WTC11 (cell line): ENCODE results near the gene NRXN2. TPM values are rescaled to one million over a fixed set of nuclear protein-coding genes. Genes with fewer than 3 reads are reported as not detected.
A peak's percentile ranks its signal among the peaks of the same experiment; 100 is the strongest.

Experiments
- ATAC-seq: fragments of 200-7000 bp; cut with Tn5 transposase; 2 replicates; pipeline ENCODE4 v1.10.0; 2021; ENCODE audit warnings: mild to moderate bottlenecking, moderate library complexity
- CTCF ChIA-PET: fragments of 300-600 bp; sonication (Branson Sonifier 250); formaldehyde crosslinking; loops from one replicate; lab custom pipeline; 2021; ENCODE audit warnings: antibody characterized with exemption; lab: Charles Lee
- POLR2A ChIA-PET: fragments of 350-600 bp; sonication (Branson Sonifier 250); formaldehyde crosslinking; loops from one replicate; lab custom pipeline; 2021; ENCODE audit warnings: antibody characterized with exemption; lab: Charles Lee
- DNase-seq: peaks from one replicate; pipeline ENCODE4 v3.0.0; 2021; ENCODE audit warnings: low spot score
- H3K27ac Mint-ChIP-seq: 2 replicates; pipeline ENCODE4 v1.8.0; 2021; ENCODE audit warnings: mixed read lengths
- H3K27me3 Mint-ChIP-seq: 2 replicates; pipeline ENCODE4 v1.8.0; 2021; ENCODE audit warnings: low read depth, mild to moderate bottlenecking, moderate library complexity, mixed read lengths
- H3K36me3 Mint-ChIP-seq: 2 replicates; pipeline ENCODE4 v1.8.0; 2021; ENCODE audit warnings: mixed read lengths
- H3K4me1 Mint-ChIP-seq: 2 replicates; pipeline ENCODE4 v1.8.0; 2022; ENCODE audit warnings: mixed read lengths
- H3K4me3 Mint-ChIP-seq: 2 replicates; pipeline ENCODE4 v1.8.0; 2021; ENCODE audit warnings: mild to moderate bottlenecking, moderate library complexity, mixed read lengths
- H3K9me3 Mint-ChIP-seq: 2 replicates; pipeline ENCODE4 v1.8.0; 2021; ENCODE audit warnings: mixed read lengths
- CBFB ChIP-seq: sonication (generic); formaldehyde crosslinking; IDR thresholded peaks from 2 replicates; pipeline ENCODE4 v1.8.1; 2022; ENCODE audit warnings: mild to moderate bottlenecking, low read depth, missing genetic modification reagents
- CREB1 ChIP-seq: sonication (generic); formaldehyde crosslinking; IDR thresholded peaks from 2 replicates; pipeline ENCODE4 v1.8.0; 2023; ENCODE audit warnings: mild to moderate bottlenecking, missing genetic modification reagents
- ESRRA ChIP-seq: sonication (generic); formaldehyde crosslinking; IDR thresholded peaks from 2 replicates; pipeline ENCODE4 v1.8.1; 2022; ENCODE audit warnings: mild to moderate bottlenecking, missing genetic modification reagents, borderline replicate concordance
- ETV6 ChIP-seq: sonication (generic); formaldehyde crosslinking; IDR thresholded peaks from 2 replicates; pipeline ENCODE4 v1.8.1; 2022; ENCODE audit warnings: mild to moderate bottlenecking, missing genetic modification reagents
- FOXJ3 ChIP-seq: sonication (generic); formaldehyde crosslinking; IDR thresholded peaks from 2 replicates; pipeline ENCODE4 v1.9.0; 2021; ENCODE audit warnings: missing genetic modification reagents, mild to moderate bottlenecking, borderline replicate concordance
- FOXK1 ChIP-seq: sonication (generic); formaldehyde crosslinking; IDR thresholded peaks from 2 replicates; pipeline ENCODE4 v1.8.0; 2022; ENCODE audit warnings: mild to moderate bottlenecking, moderate library complexity, missing genetic modification reagents
- GRHL2 ChIP-seq: fragments of 250-450 bp; sonication (Bioruptor Pico); IDR thresholded peaks from 2 replicates; pipeline ENCODE4 v1.8.0; 2022; ENCODE audit warnings: mild to moderate bottlenecking, moderate library complexity; ENCODE audit not compliant: insufficient replicate concordance, severe bottlenecking
- NFATC4 ChIP-seq: fragments of 250-450 bp; sonication (Bioruptor Pico); IDR thresholded peaks from 2 replicates; pipeline ENCODE4 v1.9.0; 2021; ENCODE audit warnings: mild to moderate bottlenecking
- NFE2L1 ChIP-seq: sonication (generic); formaldehyde crosslinking; IDR thresholded peaks from 2 replicates; pipeline ENCODE4 v1.8.1; 2023; ENCODE audit warnings: missing genetic modification reagents
- SOX15 ChIP-seq: fragments of 250-450 bp; sonication (Bioruptor Pico); IDR thresholded peaks from 2 replicates; pipeline ENCODE4 v1.9.0; 2021; ENCODE audit warnings: mild to moderate bottlenecking
- ZBTB21 ChIP-seq: sonication (generic); formaldehyde crosslinking; IDR thresholded peaks from 2 replicates; pipeline ENCODE4 v1.8.1; 2023; ENCODE audit warnings: mild to moderate bottlenecking, missing genetic modification reagents, borderline replicate concordance
- ZNF219 ChIP-seq: sonication (generic); formaldehyde crosslinking; IDR thresholded peaks from 2 replicates; pipeline ENCODE4 v1.8.0; 2023; ENCODE audit warnings: missing genetic modification reagents, mild to moderate bottlenecking, borderline replicate concordance
- ZNF396 ChIP-seq: fragments of 250-450 bp; sonication (Bioruptor Pico); IDR thresholded peaks from 2 replicates; pipeline ENCODE4 v1.8.0; 2021; ENCODE audit warnings: mild to moderate bottlenecking, moderate library complexity, borderline replicate concordance
- ZNF416 ChIP-seq: fragments of 250-450 bp; sonication (Bioruptor Pico); IDR thresholded peaks from 2 replicates; pipeline ENCODE4 v1.9.0; 2021; ENCODE audit warnings: mild to moderate bottlenecking, inconsistent platforms
- total RNA-seq: library from RNA; stranded (reverse); gene quantifications from 3 replicates; pipeline ENCODE4 v1.2.3, GENCODE V29; 2021
- TF ChIP-seq, protein P1 (sequence below): sonication (generic); formaldehyde crosslinking; IDR thresholded peaks from 2 replicates; pipeline ENCODE4 v1.8.1; 2022; ENCODE audit warnings: missing genetic modification reagents, borderline replicate concordance
- TF ChIP-seq, protein P2 (sequence below): sonication (generic); formaldehyde crosslinking; IDR thresholded peaks from 2 replicates; pipeline ENCODE4 v1.8.1; 2023; ENCODE audit warnings: mild to moderate bottlenecking, missing genetic modification reagents
- TF ChIP-seq, protein P3 (sequence below): sonication (generic); formaldehyde crosslinking; IDR thresholded peaks from 2 replicates; pipeline ENCODE4 v1.8.0; 2022; ENCODE audit warnings: mild to moderate bottlenecking, missing genetic modification reagents
- TF ChIP-seq, protein P4 (sequence below): sonication (generic); formaldehyde crosslinking; IDR thresholded peaks from 2 replicates; pipeline ENCODE4 v1.8.0; 2023; ENCODE audit warnings: mild to moderate bottlenecking, missing genetic modification reagents
- TF ChIP-seq, protein P5 (sequence below): sonication (generic); formaldehyde crosslinking; IDR thresholded peaks from 2 replicates; pipeline ENCODE4 v1.8.0; 2022; ENCODE audit warnings: mild to moderate bottlenecking, missing genetic modification reagents

Gene NRXN2
- total RNA-seq, 1 experiment from 2014 or later = 8.6 TPM

DNA sequence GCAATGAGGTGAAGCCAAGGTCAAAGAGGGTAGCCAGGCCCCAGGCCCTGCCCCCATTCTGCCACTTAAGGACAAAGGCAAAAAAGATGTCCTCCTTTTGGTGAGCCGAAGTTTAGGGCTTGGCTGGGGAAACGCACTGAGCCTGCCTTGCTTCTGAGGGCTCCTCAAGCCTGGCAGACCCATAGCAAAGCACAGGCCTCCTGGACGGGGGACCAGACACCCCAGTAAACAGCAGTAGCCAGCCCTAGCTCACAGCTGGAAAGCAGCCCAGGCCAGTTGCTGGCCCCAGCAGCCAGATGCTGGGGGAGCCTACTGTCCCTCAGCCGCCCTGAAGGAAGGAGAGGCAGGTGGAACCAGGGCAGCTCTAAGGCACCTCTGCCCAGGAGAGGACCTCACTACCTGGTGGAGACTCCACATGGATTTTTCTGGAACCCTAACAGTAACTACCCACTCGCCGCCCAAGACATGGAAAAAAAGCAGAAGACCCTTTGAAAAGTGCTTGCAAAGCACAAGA, 40.6 kb upstream of the NRXN2 start:
- Mint-ChIP-seq H3K36me3 (peaks cover 37% of the 10 kb centered on the region), H3K27me3 (no peaks in the 10 kb centered on the region), H3K27ac (peak overlapping the region; percentile 98), H3K4me1 (peaks cover 90% of the 10 kb centered on the region)
- ATAC-seq (no peak), DNase-seq (no peak)
- TF ChIP-seq NFE2L1 (CRISPR knock-in tag) (no peak), FOXK1 (CRISPR knock-in tag) (no peak), ETV6 (CRISPR knock-in tag) (no peak), ZNF219 (CRISPR knock-in tag) (no peak), SOX15 (no peak), ZNF416 (CRISPR knock-in tag) (no peak), ZBTB21 (CRISPR knock-in tag) (no peak), GRHL2 (CRISPR knock-in tag) (no peak), CBFB (CRISPR knock-in tag) (no peak), FOXJ3 (CRISPR knock-in tag) (no peak), NFATC4 (no peak), ZNF396 (no peak), CREB1 (CRISPR knock-in tag) (no peak), ESRRA (CRISPR knock-in tag) (no peak)
- TF ChIP-seq, protein P1, sequence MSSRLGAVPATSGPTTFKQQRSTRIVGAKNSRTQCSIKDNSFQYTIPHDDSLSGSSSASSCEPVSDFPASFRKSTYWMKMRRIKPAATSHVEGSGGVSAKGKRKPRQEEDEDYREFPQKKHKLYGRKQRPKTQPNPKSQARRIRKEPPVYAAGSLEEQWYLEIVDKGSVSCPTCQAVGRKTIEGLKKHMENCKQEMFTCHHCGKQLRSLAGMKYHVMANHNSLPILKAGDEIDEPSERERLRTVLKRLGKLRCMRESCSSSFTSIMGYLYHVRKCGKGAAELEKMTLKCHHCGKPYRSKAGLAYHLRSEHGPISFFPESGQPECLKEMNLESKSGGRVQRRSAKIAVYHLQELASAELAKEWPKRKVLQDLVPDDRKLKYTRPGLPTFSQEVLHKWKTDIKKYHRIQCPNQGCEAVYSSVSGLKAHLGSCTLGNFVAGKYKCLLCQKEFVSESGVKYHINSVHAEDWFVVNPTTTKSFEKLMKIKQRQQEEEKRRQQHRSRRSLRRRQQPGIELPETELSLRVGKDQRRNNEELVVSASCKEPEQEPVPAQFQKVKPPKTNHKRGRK (CRISPR knock-in tag) = no peak
- TF ChIP-seq, protein P2, sequence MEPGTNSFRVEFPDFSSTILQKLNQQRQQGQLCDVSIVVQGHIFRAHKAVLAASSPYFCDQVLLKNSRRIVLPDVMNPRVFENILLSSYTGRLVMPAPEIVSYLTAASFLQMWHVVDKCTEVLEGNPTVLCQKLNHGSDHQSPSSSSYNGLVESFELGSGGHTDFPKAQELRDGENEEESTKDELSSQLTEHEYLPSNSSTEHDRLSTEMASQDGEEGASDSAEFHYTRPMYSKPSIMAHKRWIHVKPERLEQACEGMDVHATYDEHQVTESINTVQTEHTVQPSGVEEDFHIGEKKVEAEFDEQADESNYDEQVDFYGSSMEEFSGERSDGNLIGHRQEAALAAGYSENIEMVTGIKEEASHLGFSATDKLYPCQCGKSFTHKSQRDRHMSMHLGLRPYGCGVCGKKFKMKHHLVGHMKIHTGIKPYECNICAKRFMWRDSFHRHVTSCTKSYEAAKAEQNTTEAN (CRISPR knock-in tag) = no peak
- TF ChIP-seq, protein P3, sequence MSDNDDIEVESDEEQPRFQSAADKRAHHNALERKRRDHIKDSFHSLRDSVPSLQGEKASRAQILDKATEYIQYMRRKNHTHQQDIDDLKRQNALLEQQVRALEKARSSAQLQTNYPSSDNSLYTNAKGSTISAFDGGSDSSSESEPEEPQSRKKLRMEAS (CRISPR knock-in tag) = no peak
- TF ChIP-seq, protein P4, sequence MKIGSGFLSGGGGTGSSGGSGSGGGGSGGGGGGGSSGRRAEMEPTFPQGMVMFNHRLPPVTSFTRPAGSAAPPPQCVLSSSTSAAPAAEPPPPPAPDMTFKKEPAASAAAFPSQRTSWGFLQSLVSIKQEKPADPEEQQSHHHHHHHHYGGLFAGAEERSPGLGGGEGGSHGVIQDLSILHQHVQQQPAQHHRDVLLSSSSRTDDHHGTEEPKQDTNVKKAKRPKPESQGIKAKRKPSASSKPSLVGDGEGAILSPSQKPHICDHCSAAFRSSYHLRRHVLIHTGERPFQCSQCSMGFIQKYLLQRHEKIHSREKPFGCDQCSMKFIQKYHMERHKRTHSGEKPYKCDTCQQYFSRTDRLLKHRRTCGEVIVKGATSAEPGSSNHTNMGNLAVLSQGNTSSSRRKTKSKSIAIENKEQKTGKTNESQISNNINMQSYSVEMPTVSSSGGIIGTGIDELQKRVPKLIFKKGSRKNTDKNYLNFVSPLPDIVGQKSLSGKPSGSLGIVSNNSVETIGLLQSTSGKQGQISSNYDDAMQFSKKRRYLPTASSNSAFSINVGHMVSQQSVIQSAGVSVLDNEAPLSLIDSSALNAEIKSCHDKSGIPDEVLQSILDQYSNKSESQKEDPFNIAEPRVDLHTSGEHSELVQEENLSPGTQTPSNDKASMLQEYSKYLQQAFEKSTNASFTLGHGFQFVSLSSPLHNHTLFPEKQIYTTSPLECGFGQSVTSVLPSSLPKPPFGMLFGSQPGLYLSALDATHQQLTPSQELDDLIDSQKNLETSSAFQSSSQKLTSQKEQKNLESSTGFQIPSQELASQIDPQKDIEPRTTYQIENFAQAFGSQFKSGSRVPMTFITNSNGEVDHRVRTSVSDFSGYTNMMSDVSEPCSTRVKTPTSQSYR = no peak
- TF ChIP-seq, protein P5, sequence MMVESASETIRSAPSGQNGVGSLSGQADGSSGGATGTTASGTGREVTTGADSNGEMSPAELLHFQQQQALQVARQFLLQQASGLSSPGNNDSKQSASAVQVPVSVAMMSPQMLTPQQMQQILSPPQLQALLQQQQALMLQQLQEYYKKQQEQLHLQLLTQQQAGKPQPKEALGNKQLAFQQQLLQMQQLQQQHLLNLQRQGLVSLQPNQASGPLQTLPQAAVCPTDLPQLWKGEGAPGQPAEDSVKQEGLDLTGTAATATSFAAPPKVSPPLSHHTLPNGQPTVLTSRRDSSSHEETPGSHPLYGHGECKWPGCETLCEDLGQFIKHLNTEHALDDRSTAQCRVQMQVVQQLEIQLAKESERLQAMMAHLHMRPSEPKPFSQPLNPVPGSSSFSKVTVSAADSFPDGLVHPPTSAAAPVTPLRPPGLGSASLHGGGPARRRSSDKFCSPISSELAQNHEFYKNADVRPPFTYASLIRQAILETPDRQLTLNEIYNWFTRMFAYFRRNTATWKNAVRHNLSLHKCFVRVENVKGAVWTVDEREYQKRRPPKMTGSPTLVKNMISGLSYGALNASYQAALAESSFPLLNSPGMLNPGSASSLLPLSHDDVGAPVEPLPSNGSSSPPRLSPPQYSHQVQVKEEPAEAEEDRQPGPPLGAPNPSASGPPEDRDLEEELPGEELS (CRISPR knock-in tag) = no peak
- TF ChIP-seq, all 79 proteins: peak for 0
- ChIA-PET CTCF (interaction anchor here (0.5 to 7.5 kb wide), 9 partner anchors 11 to 556 kb away, joined by 3 to 150 read pairs (median 6); partner anchors contain the start of genes ARL2, RASGRP2 and SF1), POLR2A (interaction anchor here (0.6 to 5.0 kb wide), 4 partner anchors 11 to 205 kb away, joined by 3 to 45 read pairs (median 6); partner anchors contain the start of genes RASGRP2 and SF1)
- H3K9me3 Mint-ChIP-seq = no peaks in the 10 kb centered on the region
- H3K4me3 Mint-ChIP-seq = peak overlapping the region; percentile 43
